ENCODE results near the gene LRRN2.

LRRN2 gene

DNA sequence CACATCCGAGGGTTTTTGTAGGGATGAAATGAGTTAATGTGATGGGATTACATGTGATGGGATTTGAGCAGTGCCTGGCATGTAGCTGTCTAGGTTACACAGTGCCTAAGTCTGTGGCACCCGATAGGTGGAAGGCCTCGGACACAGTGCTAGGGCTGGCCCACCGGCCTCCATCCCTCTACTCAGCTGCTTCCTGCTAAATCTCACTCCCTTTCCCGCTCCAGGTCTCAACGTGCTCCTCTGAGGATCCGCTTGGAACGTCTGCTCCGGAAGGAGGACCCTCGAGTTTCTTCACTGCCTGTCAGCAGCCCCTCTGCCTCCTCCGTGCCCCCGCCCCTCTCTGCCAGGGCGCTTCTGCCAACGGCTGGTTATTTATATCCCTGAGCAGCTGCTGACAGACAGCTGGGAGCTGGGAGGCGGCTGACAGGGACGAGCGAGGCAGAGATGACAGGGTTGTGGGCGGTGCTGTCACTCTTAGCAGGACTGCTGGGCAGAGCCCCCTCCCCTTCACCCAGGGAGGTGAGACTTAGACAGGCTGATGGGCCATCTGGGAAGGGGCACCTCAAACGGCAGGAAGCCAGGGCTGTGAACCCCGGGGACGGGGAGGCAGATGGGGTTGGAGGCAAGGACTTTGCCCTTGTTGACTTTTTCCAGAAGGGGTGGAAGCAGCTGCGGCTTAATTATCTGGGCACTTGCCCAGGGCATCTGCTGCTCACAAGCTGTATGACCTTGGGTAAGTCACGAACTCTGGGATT lies 26.6 kb upstream of the LRRN2 start:
- no peak for ATAC-seq

DNA sequence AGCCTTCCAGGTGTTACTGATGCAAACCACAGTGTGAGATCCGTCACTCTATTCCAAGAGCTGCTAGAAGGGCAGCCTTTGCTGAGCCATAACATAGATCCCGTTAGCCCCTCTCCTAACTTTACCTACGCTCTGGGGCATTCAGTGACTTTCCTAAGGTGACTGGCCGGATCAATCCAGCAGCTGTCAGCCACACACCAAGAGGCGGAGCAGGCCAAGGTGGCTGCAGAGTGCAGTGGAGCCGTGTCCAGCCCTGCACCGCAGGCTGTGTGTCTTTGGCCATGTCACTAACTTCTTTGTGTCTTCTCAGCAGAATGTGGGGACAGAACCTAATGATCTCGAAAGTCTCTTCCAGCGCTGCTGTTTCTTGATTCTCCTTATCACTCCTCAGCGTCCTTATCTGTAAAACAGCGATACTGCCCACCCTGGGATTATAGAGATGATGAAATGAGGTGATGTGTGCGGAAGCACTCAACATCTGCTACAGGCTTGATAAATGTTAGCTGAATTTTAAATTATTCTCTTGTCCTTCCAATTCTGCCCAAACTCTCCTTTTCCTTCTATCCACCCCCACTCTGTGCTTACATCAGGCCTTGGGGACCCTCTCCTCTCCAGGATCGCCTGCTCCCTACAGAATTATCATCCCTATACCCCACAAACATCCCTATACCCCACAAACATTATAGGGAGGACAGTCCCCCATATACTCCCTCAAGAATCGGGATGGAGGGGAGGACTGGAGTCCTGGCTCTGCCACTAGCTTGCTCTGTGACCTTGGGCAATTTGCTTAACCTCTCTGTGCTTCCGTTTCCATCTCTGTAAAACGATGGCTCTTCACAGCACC lies 25.8 kb upstream of the LRRN2 start:
- ATAC-seq = no peak

GRCh38 chr1:204709960-204710912 lies 24.7 kb upstream of the LRRN2 start:
- no peak for ATAC-seq

GRCh38 chr1:204709021-204709420 lies 23.5 kb upstream of the LRRN2 start:
- ATAC-seq = no peak

- no peak for ATAC-seq
These were observed 21.4 kb upstream of the LRRN2 start for GRCh38 chr1:204706838-204707509.

- ATAC-seq = no peak
These were observed 20.6 kb upstream of the LRRN2 start for GRCh38 chr1:204705888-204706837.

DNA sequence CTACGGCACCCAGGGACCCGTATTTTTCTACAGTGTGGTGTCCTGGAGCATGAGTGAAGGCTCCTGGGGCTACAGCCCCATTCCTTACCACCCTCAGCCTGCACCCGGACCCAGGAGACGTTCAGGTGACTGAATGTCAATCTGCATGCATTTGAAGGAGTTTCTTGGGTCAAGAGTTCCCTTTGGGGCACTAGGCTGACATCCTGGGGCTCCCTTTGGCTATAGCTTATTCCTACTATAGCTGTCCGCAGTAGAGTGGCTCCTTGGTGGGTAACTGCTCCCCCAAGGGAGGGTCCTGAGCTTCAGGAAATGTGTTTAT lies 19.9 kb upstream of the LRRN2 start:
- no peak for ATAC-seq

- ATAC-seq = no peak
These were observed 19.4 kb upstream of the LRRN2 start for GRCh38 chr1:204704794-204705492.

- no peak for ATAC-seq
These were observed 18.5 kb upstream of the LRRN2 start for GRCh38 chr1:204703826-204704612.

- no peak for ATAC-seq
These were observed 17.7 kb upstream of the LRRN2 start for GRCh38 chr1:204703268-204703664.

GRCh38 chr1:204702552-204703267 lies 17.2 kb upstream of the LRRN2 start:
- ATAC-seq = no peak

DNA sequence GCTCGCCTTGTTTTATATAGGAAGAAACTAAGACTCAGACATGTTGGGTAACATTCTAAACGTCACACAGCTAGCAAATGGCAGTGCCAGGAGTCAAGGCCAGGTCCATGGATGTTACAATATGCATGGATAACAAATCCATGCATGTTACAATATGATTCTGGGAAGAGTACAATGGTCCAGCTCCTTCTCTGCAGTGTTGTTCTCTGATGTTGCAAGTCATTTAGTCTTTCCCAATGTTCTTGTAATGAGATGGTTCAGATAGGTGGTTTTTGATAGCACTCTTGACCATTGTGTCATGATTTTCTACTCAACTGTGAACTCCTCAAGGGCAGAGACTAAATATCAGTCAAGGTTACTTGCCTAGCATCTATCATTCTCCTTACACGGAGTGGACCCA lies 15.7 kb upstream of the LRRN2 start:
- ATAC-seq = no peak

DNA sequence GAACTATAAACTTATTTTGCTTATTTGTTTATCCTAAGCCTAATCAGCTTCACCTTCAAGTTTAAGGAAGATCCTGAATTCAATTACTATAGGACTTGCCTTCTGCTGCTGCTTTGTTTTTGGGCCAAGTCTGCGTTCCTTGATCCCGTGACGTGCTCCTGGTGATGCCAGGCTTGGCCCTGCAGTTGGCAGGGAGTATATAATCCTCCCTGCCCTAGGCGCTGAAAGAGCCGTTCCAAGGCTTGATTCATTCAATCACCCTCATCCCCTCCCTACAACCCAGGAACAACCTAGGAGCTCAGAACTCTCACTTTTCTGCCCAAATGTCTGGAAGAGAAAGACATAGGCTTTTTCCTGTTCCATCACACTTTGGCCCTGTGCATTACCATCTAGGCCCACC lies 12.4 kb upstream of the LRRN2 start:
- ATAC-seq = no peak

DNA sequence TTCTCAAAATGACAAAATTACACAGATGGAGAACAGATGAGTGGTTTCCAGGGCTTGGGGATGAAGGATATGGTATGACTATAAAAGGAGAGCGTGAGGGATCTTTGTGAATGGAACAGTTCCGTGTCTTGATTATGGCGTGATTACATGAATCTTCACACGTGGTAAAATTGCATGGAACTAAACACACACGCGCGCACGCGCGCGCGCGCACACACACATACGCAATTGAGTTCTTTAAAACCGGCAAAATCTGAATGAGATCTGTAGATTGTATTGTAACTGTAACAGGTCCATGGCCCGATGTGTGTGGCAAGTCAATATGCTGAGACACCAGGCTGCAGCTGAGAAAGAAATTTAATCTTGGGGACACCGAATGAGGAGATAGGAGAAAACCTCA lies 11.1 kb upstream of the LRRN2 start:
- ATAC-seq = no peak

DNA sequence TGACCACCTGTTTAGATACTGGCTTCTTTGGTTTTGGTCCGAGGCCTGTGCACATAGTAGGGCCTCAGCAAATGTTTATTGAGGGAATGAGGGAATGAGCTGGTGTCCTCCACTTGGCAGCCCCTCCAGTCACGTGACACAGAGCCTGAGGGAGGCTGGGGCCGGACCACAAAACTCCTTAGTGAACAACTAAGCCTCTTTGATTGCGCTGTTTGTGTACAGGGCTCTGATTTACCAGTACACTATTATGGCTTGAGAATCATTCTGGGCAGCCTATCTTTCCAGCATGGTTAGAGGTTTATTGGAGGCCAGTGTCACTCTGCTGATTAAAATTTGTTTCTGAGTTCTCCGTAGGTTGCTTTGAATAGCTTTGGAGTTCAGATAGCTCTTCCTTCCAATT lies 10.2 kb upstream of the LRRN2 start:
- no peak for ATAC-seq

DNA sequence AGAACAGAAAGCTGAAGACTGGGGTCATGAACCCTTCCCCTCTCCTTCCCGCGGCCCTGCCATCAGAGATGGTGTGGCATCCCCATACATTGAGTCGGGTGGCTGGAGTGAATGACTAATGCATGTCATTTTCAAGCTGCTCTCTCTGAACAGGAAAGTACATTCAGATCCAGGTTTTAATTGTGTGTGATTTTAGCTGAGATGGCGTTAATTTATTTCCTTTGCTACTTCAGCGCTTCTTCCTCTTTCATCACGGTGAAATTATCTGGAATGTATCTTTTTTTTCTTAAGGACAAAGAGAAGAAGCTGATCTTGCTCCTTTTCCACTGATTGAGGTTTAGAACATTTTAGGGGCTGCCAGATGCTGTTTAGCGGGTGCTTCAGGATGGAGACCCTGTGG lies 8.6 kb upstream of the LRRN2 start:
- ATAC-seq = no peak

GRCh38 chr1:204692841-204693356 lies 7.4 kb upstream of the LRRN2 start:
- no peak for ATAC-seq

GRCh38 chr1:204692325-204692840 lies 6.8 kb upstream of the LRRN2 start:
- no peak for ATAC-seq

DNA sequence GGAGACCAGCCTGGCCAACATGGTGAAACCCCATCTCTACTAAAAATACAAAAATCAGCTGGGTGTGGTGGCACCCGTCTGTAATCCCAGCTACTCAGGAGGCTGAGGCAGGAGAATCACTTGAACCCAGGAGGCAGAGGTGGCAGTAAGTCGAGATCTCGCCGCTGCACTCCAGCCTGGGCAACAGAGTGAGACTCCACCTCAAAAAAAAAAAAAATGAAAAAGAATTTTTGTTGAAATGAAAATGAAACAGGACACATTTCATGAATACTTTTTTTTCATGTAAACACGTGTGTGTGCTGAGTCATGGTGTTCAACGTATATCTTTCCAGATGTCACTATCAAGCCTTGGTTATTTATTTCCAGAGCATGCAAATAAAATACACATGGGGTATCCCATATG lies 5.8 kb upstream of the LRRN2 start:
- peak; percentile 25 to 48 for ATAC-seq
